Ovary (tissue), 9 donors: Measurements from ENCODE around the gene NPRL2. TPM values are rescaled to one million over a fixed set of nuclear protein-coding genes. Genes with fewer than 3 reads are reported as not detected.

ENCODE experiments used
- DNase-seq, 5 donors: peaks; one replicate each; pipeline ENCODE4 v3.0.0-alpha.2; 2019 to 2020
- H3K27ac ChIP-seq, 2 donors: fragments of 200-600 bp; one replicate each; pipeline versions ENCODE4 v1.5.1 to v1.8.0; 2019 to 2022
- H3K27me3 ChIP-seq: fragments of 200-600 bp; one replicate; pipeline ENCODE4 v1.8.0; 2022
- H3K36me3 ChIP-seq: fragments of 200-600 bp; sonication (generic); one replicate; pipeline ENCODE4 v1.5.1; 2019
- H3K4me1 ChIP-seq: one replicate; pipeline ENCODE4 v1.8.1; 2013; ENCODE audit warnings: mild to moderate bottlenecking, moderate library complexity; ENCODE audit not compliant: insufficient read depth
- H3K4me3 ChIP-seq: fragments of 200-600 bp; sonication (generic); one replicate; pipeline ENCODE4 v1.5.1; 2017
- H3K9me3 ChIP-seq, 2 donors: fragments of 200-600 bp in 1 of 2; sonication (generic) in 1 of 2; one replicate each; pipeline versions ENCODE4 v1.5.1 to v1.8.1; 2013 to 2019; ENCODE audit warnings: mild to moderate bottlenecking in 1 of 2, moderate library complexity in 1 of 2
- CTCF ChIP-seq, 3 donors: fragments of 450-650 bp in 2 of 3; fragments of 200-600 bp in 1 of 3; IDR thresholded peaks; one replicate each; pipeline versions ENCODE4 v1.5.1 to v1.8.0; 2016 to 2022; ENCODE audit warnings: antibody characterized with exemption in 3 of 3, mild to moderate bottlenecking in 1 of 3
- EP300 ChIP-seq: sonication (generic); formaldehyde crosslinking; IDR thresholded peaks from one replicate; pipeline ENCODE4 v1.6.1; 2017; ENCODE audit warnings: antibody characterized with exemption
- POLR2A ChIP-seq: fragments of 450-650 bp; IDR thresholded peaks from one replicate; pipeline ENCODE4 v1.6.1; 2017; ENCODE audit warnings: antibody characterized with exemption, mild to moderate bottlenecking, moderate library complexity
- WGBS, 3 donors: extraction: QIAGEN DNeasy Blood & Tissue Kit in 1 of 3; methylation state at CpG; one replicate each; pipeline versions ENCODE4 v1.1.5 to v1.1.7; 2013 to 2017; 5-methylcytosine and 5-hydroxymethylcytosine counted together
- intact Hi-C, 4 donors: fragments of 100-400 bp; cut with DNase I; formaldehyde crosslinking; loops; one replicate each; pipeline versions ENCODE4 v1.11.0 to v1.15.1; 2022 to 2023
- polyA plus RNA-seq, 2 donors: library from polyadenylated mRNA; stranded (reverse); fragments of 200-250 nt in 1 of 2; fragments of 350-450 nt in 1 of 2; fragmentation: Illumina TruSeq in 1 of 2; extraction: RNeasy Lipid Tissue Mini Kit (QIAGEN cat#74804) in 1 of 2; gene quantifications; one replicate each; pipeline ENCODE4 v1.2.3, GENCODE V29; 2013 to 2014
- total RNA-seq, 7 donors: library from RNA; depleted of rRNA in 2 of 7; stranded (reverse); fragments of >200 nt in 2 of 7; fragmentation: NEBNext Ultra II Directional in 3 of 7; extraction: Animal tissue kit (Norgen Biotek cat#: 25700) in 3 of 7; gene quantifications; one replicate each; pipeline versions ENCODE4 v1.1.0 to v1.2.4, GENCODE V29; 2016 to 2023
- donor health status: DM: no; HTN: no; CAD: no; lungs with moderate emphysema.
- donor health status: DM: no; HTN: no; CAD: no.
- donor health status: Bipolar disorder and iron deficiency.
- donor health status: DM: yes; HTN: yes; CAD: no.
- donor health status: DM: no; HTN: no; CAD: no.
- donor health status: DM: yes; HTN: yes; CAD: no.

NPRL2 gene
- total and polyA plus RNA-seq, 9 donors = 19.4 to 26.3 (median 21.9) TPM

DNA sequence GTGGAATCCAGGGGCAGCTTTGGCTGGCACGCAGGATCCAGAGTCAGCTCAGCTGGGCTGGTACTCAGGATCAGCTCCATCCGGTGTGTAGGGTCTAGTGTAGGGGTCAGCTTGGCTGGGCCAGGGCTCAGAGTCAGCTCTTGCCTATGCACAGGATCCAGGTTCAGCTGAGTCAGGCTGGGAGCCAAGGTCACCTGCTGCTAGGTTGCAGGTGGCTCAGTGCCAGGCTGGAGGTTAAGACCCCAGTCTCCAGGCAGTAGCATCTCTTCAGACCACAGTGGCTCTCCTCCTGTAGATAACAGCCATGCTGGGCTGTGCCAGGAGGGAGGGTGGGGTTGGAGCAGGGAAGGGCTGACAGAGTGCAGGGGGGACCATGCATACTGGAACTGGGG, 53.2 kb downstream of the NPRL2 start:
- intact Hi-C loops = no loop called here
- Histone ChIP-seq H3K4me1 (peaks cover 9% of the 10 kb centered on the region), H3K27ac (no peak overlapping the region), H3K36me3 (no peaks in the 10 kb centered on the region), H3K27me3 (no peaks in the 10 kb centered on the region), H3K9me3 (no peaks in the 10 kb centered on the region), H3K4me3 (no peak overlapping the region)
- no peak for TF ChIP-seq EP300
- no peak for TF ChIP-seq CTCF (IDR thresholded peaks at IDR 0.05)
- TF ChIP-seq POLR2A = no peak
- DNase-seq = peak in 3 of 5 donors; percentile 61 to 67 (median 63)
- WGBS, 3 donors = 80 to 82% (median 81%) methylated on average over 2 of the region's 2 CpGs

Other genes starting within 250 kb of the NPRL2 start
- gene SEMA3F, start 195.5 kb downstream of the NPRL2 start, total RNA-seq = 10 to 100 TPM in 2 of 7 donors, 1 to 10 TPM in 5; 1.9 to 31.5 (median 7.2) TPM
- gene SEMA3F, start 195.5 kb downstream of the NPRL2 start, polyA plus RNA-seq = 1 to 10 TPM; 3.5 to 8.3 TPM
- not detected for gene GNAT1, start 159.2 kb downstream of the NPRL2 start, total RNA-seq
- gene GNAT1, start 159.2 kb downstream of the NPRL2 start, polyA plus RNA-seq = not detected
- gene SLC38A3, start 145.5 kb downstream of the NPRL2 start, total RNA-seq = 10 to 100 TPM in 2 of 7 donors, 1 to 10 TPM in 5; 3.0 to 10.9 (median 8.3) TPM
- gene SLC38A3, start 145.5 kb downstream of the NPRL2 start, polyA plus RNA-seq = 1 to 10 TPM; 1.6 to 6.6 TPM
- gene GNAI2, start 114.6 kb downstream of the NPRL2 start, total RNA-seq = 100 to 1,000 TPM in 6 of 7 donors, 10 to 100 TPM in 1; 72.3 to 259 (median 212) TPM
- 100 to 1,000 TPM; 189 to 309 TPM for gene GNAI2, start 114.6 kb downstream of the NPRL2 start, polyA plus RNA-seq
- gene SEMA3B, start 81.6 kb downstream of the NPRL2 start, total RNA-seq = 100 to 1,000 TPM in 1 of 7 donors, 10 to 100 TPM in 6; 18.4 to 224 (median 51.9) TPM
- gene SEMA3B, start 81.6 kb downstream of the NPRL2 start, polyA plus RNA-seq = 10 to 100 TPM in 1 of 2 donors, 1 to 10 TPM in 1; 5.0 to 30.9 TPM
- 1 to 10 TPM in 2 of 7 donors, under 1 TPM in 3, not detected in 2; 0.42 to 1.4 (median 0.76) TPM for gene LSMEM2, start 71.7 kb downstream of the NPRL2 start, total RNA-seq
- 1 to 10 TPM in 1 of 2 donors, under 1 TPM in 1; 0.60 to 1.0 TPM for gene LSMEM2, start 71.7 kb downstream of the NPRL2 start, polyA plus RNA-seq
- gene IFRD2, start 58.3 kb downstream of the NPRL2 start, total RNA-seq = 10 to 100 TPM; 31.8 to 76.9 (median 56.4) TPM
- gene IFRD2, start 58.3 kb downstream of the NPRL2 start, polyA plus RNA-seq = 10 to 100 TPM; 14.5 to 32.8 TPM
- gene HYAL3, start 51.4 kb downstream of the NPRL2 start, total RNA-seq = 1 to 10 TPM in 6 of 7 donors, under 1 TPM in 1; 0.58 to 4.3 (median 2.0) TPM
- 1 to 10 TPM; 1.5 to 1.9 TPM for gene HYAL3, start 51.4 kb downstream of the NPRL2 start, polyA plus RNA-seq
- 10 to 100 TPM in 6 of 7 donors, 1 to 10 TPM in 1; 9.7 to 15.7 (median 13.0) TPM for gene NAA80, start 51.4 kb downstream of the NPRL2 start, total RNA-seq
- 10 to 100 TPM in 1 of 2 donors, 1 to 10 TPM in 1; 2.6 to 11.2 TPM for gene NAA80, start 51.4 kb downstream of the NPRL2 start, polyA plus RNA-seq
- gene HYAL1, start 47.2 kb downstream of the NPRL2 start, total RNA-seq = 1 to 10 TPM; 1.8 to 9.3 (median 3.3) TPM
- gene HYAL1, start 47.2 kb downstream of the NPRL2 start, polyA plus RNA-seq = 1 to 10 TPM; 3.6 to 4.4 TPM
- gene HYAL2, start 28.0 kb downstream of the NPRL2 start, total RNA-seq = 10 to 100 TPM; 29.0 to 81.6 (median 41.2) TPM
- 10 to 100 TPM; 10.9 to 56.3 TPM for gene HYAL2, start 28.0 kb downstream of the NPRL2 start, polyA plus RNA-seq
- gene TUSC2, start 22.6 kb downstream of the NPRL2 start, total RNA-seq = 10 to 100 TPM; 19.4 to 26.4 (median 21.3) TPM
- gene TUSC2, start 22.6 kb downstream of the NPRL2 start, polyA plus RNA-seq = 10 to 100 TPM; 21.0 to 24.0 TPM
- 10 to 100 TPM; 16.2 to 32.6 (median 25.5) TPM for gene RASSF1, start 9.9 kb downstream of the NPRL2 start, total RNA-seq
- gene RASSF1, start 9.9 kb downstream of the NPRL2 start, polyA plus RNA-seq = 10 to 100 TPM; 12.5 to 27.4 TPM
- 10 to 100 TPM in 2 of 7 donors, 1 to 10 TPM in 5; 1.0 to 75.1 (median 3.4) TPM for gene ZMYND10, start 5.0 kb downstream of the NPRL2 start, total RNA-seq
- gene ZMYND10, start 5.0 kb downstream of the NPRL2 start, polyA plus RNA-seq = under 1 TPM; 0.50 to 0.81 TPM
- gene CYB561D2, start 87 bp upstream of the NPRL2 start, total RNA-seq = 10 to 100 TPM in 3 of 7 donors, 1 to 10 TPM in 4; 8.0 to 17.1 (median 9.6) TPM
- 10 to 100 TPM in 1 of 2 donors, 1 to 10 TPM in 1; 4.5 to 10.8 TPM for gene CYB561D2, start 87 bp upstream of the NPRL2 start, polyA plus RNA-seq
- gene TMEM115, start 8.7 kb upstream of the NPRL2 start, total RNA-seq = 10 to 100 TPM; 32.3 to 58.4 (median 36.9) TPM
- gene TMEM115, start 8.7 kb upstream of the NPRL2 start, polyA plus RNA-seq = 10 to 100 TPM in 1 of 2 donors, 1 to 10 TPM in 1; 8.5 to 40.2 TPM
- 1 to 10 TPM in 6 of 7 donors, under 1 TPM in 1; 0.95 to 8.6 (median 4.2) TPM for gene CACNA2D2, start 152.9 kb upstream of the NPRL2 start, total RNA-seq
- gene CACNA2D2, start 152.9 kb upstream of the NPRL2 start, polyA plus RNA-seq = 1 to 10 TPM; 1.8 to 2.8 TPM
- 10 to 100 TPM; 10.7 to 24.1 (median 17.7) TPM for gene C3orf18, start 217.0 kb upstream of the NPRL2 start, total RNA-seq
- 10 to 100 TPM; 13.0 to 17.5 TPM for gene C3orf18, start 217.0 kb upstream of the NPRL2 start, polyA plus RNA-seq
- gene HEMK1, start 218.7 kb upstream of the NPRL2 start, total RNA-seq = 10 to 100 TPM in 5 of 7 donors, 1 to 10 TPM in 2; 6.8 to 35.3 (median 24.7) TPM
- gene HEMK1, start 218.7 kb upstream of the NPRL2 start, polyA plus RNA-seq = 10 to 100 TPM in 1 of 2 donors, 1 to 10 TPM in 1; 7.7 to 17.3 TPM